AG04450 (cell line): ENCODE data around the gene TBCEL. TPM values are rescaled to one million over a fixed set of nuclear protein-coding genes. Genes with fewer than 3 reads are reported as not detected.

Experiments
- CTCF ChIA-PET: fragments of 300-600, 350-600 bp; formaldehyde crosslinking; extraction: SDS; loops from one replicate; lab custom pipeline; 2022; ENCODE audit warnings: antibody characterized with exemption, inconsistent platforms; lab: Charles Lee
- POLR2A ChIA-PET: fragments of 350-600 bp; formaldehyde crosslinking; extraction: SDS; loops from one replicate; lab custom pipeline; 2021; ENCODE audit warnings: antibody characterized with exemption, inconsistent platforms; lab: Yijun Ruan, JAX
- DNase-seq: peaks from one replicate; pipeline ENCODE4 v3.0.0-alpha.2; 2011; ENCODE audit warnings: low read depth, low spot score
- H3K27ac ChIP-seq: one replicate; pipeline ENCODE4 v1.5.1; 2012; ENCODE audit warnings: low read depth, low read length, control low read depth
- H3K27me3 ChIP-seq: one replicate; pipeline ENCODE4 v1.6.0; 2012; ENCODE audit warnings: low read length; ENCODE audit not compliant: control insufficient read depth, insufficient read depth
- H3K4me3 ChIP-seq: 2 replicates; pipeline ENCODE4 v1.5.1; 2011; ENCODE audit warnings: mild to moderate bottlenecking, low read depth, low read length, control low read depth
- H3K9me3 ChIP-seq: 2 replicates; pipeline ENCODE4 v1.5.1; 2012; ENCODE audit warnings: low read length; ENCODE audit not compliant: control insufficient read depth, insufficient read depth
- polyA plus RNA-seq: library from polyadenylated mRNA; depleted of rRNA; stranded (reverse); fragments of >200 nt; gene quantifications from 2 replicates; pipeline ENCODE4 v1.2.3, GENCODE V29; 2011
- TF ChIP-seq, protein P1 (sequence below): IDR thresholded peaks from 2 replicates; pipeline ENCODE4 v1.5.1; 2011; ENCODE audit warnings: low read depth, low read length, control low read depth, inconsistent platforms

TBCEL gene
- polyA plus RNA-seq, 1 experiment = 19.3 TPM

DNA sequence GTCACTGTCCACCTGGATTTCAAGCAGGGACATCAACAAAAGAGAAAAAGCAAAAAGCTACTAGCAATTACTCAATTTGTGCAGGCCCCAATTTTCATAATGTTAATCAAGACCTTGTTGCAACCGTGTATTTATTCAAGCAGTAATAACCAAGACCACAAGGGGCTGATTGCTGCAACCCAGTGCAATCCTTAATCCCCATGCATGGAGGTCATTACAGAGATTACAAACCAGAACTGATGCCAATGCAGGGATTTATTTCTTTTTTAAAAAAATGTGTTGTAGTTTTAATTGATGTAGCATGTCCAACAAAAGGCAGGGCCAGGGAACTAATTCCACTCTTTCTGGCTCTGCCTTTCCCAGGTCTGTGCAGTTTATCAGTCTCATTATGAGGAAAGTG lies 95.5 kb downstream of the TBCEL start:
- Histone ChIP-seq H3K27me3 (peaks cover 4% of the 10 kb centered on the region), H3K27ac (no peak overlapping the region), H3K9me3 (peaks cover 7% of the 10 kb centered on the region; the same call in 1 of the 2 replicates), H3K4me3 (no peak overlapping the region)
- POLR2A ChIA-PET = no interaction called here
- DNase-seq = no peak
- TF ChIP-seq, protein P1, sequence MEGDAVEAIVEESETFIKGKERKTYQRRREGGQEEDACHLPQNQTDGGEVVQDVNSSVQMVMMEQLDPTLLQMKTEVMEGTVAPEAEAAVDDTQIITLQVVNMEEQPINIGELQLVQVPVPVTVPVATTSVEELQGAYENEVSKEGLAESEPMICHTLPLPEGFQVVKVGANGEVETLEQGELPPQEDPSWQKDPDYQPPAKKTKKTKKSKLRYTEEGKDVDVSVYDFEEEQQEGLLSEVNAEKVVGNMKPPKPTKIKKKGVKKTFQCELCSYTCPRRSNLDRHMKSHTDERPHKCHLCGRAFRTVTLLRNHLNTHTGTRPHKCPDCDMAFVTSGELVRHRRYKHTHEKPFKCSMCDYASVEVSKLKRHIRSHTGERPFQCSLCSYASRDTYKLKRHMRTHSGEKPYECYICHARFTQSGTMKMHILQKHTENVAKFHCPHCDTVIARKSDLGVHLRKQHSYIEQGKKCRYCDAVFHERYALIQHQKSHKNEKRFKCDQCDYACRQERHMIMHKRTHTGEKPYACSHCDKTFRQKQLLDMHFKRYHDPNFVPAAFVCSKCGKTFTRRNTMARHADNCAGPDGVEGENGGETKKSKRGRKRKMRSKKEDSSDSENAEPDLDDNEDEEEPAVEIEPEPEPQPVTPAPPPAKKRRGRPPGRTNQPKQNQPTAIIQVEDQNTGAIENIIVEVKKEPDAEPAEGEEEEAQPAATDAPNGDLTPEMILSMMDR = no peak
- CTCF ChIA-PET = interaction anchor here (1.4 kb wide), 1 partner anchor 75 kb away, joined by 6 read pairs; no protein-coding TSS in a partner anchor

DNA sequence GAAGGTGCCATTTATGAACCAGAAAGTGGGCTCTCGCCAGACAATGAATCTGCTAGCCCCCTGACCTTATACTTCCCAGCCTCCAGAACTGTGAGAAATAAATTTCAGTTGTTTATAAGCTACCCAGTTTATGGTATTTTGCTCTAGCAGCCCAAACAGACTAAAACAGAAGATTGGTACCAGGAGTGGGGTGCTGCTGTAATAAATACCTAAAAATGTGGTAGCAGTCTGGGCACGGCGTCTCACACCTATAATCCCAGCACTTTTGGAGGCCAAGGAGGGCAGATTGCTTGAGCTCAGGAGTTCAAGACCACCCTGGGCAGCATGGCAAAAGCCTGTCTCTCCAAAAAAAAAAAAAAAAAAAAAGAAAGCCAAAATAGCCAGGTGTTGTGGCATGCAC lies 98.4 kb downstream of the TBCEL start:
- no peak for DNase-seq
- Histone ChIP-seq H3K4me3 (no peak overlapping the region), H3K27ac (no peak overlapping the region), H3K27me3 (peaks cover 4% of the 10 kb centered on the region), H3K9me3 (peaks cover 7% of the 10 kb centered on the region)
- ChIA-PET POLR2A (no interaction called here), CTCF (interaction anchor here (1.5 to 2.0 kb wide), 2 partner anchors 11 to 72 kb away, joined by 5 to 6 read pairs; no protein-coding TSS in a partner anchor)
- TF ChIP-seq, protein P1 = no peak

DNA sequence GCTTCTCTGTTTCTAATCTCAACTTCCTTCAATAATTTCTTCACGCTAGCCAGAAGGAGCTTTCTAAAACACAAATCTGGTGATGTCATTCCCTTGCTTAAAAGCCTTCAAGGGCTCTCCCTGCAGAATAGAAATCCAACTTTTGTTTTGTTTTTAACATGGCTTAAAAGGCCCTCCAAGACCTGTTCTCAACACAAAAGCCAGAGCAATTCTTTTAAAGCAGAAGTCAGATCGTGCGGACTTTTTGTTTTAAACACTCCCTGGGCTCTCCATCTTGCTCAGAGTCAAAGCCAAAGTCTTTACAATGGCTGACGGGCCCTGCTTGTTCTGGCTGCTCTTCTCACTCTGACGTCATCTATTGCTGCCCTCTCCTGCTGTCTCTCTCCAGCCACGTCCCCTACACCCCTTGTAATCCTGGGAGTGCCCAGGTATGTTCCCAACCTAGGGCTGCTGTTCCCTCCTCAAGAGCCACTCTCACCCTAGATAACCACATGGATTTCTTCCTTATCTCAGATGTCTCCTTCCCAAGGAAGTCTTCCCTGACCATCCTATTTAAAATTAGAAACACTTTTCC lies 99.7 kb downstream of the TBCEL start:
- POLR2A ChIA-PET = no interaction called here
- no peak overlapping the region for H3K27ac ChIP-seq
- CTCF ChIA-PET = no interaction called here
- peaks cover 4% of the 10 kb centered on the region for H3K27me3 ChIP-seq
- no peak overlapping the region for H3K4me3 ChIP-seq
- no peak for DNase-seq
- peaks cover 7% of the 10 kb centered on the region for H3K9me3 ChIP-seq
- TF ChIP-seq, protein P1 = no peak

DNA sequence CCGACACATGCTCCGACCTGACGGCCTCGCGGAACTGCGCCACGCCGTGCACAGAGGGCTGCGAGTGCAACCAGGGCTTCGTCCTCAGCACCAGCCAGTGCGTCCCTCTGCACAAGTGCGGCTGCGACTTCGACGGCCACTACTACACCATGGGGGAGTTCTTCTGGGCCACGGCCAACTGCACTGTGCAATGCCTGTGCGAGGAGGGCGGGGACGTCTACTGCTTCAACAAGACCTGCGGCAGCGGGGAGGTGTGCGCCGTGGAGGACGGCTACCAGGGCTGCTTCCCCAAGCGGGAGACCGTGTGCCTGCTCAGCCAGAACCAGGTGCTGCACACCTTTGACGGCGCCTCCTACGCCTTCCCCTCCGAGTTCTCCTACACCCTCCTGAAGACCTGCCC lies 103.9 kb downstream of the TBCEL start:
- H3K27ac ChIP-seq = no peak overlapping the region
- H3K9me3 ChIP-seq = no peaks in the 10 kb centered on the region; the same call in 1 of the 2 replicates
- CTCF ChIA-PET = interaction anchor here (1.3 kb wide), 1 partner anchor 67 kb away, joined by 3 read pairs; no protein-coding TSS in a partner anchor
- POLR2A ChIA-PET = no interaction called here
- H3K27me3 ChIP-seq = peaks cover 2% of the 10 kb centered on the region
- TF ChIP-seq, protein P1 = no peak
- DNase-seq = no peak
- no peak overlapping the region for H3K4me3 ChIP-seq

DNA sequence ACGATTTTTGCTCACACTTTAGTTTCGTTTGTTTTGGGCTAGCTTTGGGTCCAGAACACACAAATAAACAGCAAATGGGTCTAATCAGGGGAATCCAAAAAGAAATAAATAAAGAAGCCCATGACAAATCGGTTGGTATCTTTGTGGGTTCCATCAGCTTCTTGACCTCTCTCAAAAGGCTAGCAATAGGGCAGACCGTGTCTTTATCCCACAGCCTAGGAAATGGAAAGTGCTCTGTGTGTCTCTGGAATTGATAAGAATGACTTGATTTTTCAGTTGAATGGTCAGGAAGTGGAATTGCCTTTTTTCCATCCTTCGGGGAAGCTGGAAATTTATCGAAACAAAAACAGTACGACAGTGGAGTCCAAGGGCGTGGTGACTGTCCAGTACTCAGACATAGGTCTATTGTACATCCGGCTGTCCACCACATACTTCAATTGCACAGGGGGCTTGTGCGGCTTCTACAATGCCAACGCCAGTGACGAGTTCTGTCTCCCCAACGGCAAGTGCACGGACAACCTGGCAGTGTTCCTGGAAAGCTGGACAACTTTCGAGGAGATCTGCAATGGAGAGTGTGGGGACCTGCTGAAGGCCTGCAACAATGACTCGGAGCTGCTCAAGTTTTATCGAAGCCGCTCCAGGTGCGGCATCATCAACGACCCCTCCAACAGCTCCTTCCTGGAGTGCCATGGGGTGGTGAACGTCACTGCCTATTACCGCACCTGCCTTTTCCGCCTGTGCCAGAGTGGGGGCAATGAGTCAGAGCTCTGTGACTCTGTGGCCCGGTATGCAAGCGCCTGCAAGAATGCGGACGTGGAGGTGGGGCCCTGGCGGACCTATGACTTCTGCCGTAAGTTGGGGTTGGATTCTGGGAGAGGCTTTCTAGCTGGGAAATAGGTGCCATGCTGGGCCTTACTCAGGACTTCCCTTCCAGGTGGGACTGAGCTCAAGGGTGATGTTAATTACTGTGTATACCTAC lies 105.7 kb downstream of the TBCEL start:
- Histone ChIP-seq H3K27ac (no peak overlapping the region), H3K27me3 (no peaks in the 10 kb centered on the region), H3K4me3 (no peak overlapping the region), H3K9me3 (no peaks in the 10 kb centered on the region; the same call in 1 of the 2 replicates)
- POLR2A ChIA-PET = no interaction called here
- DNase-seq = no peak
- CTCF ChIA-PET = no interaction called here
- TF ChIP-seq, protein P1 = no peak
